Measurements from ENCODE around the gene CHD1.

The CHD1 gene

GRCh38 chr5:98938464-98938863 is 9.7 kb upstream of the CHD1 start:
- TF ChIP-seq CTCF (IDR thresholded peaks at IDR 0.05; ENCODE audit: extremely low read depth, insufficient read depth, missing control alignments): no peak
- no peak for DNase-seq (ENCODE audit: low spot score)
- in situ Hi-C loops (cut with MboI; ENCODE audit: low pct_unique_long_range_greater_than_20kb, low sequenced_read_pairs, unreplicated experiment): no loop called here

GRCh38 chr5:98936948-98937715 is 8.3 kb upstream of the CHD1 start:
- no peak for DNase-seq (ENCODE audit: low spot score)
- in situ Hi-C loops (cut with MboI; ENCODE audit: low pct_unique_long_range_greater_than_20kb, low sequenced_read_pairs, unreplicated experiment): no loop called here
- no peak for TF ChIP-seq CTCF (IDR thresholded peaks at IDR 0.05; ENCODE audit: extremely low read depth, insufficient read depth, missing control alignments)

- no peak for DNase-seq (ENCODE audit: low spot score)
- TF ChIP-seq CTCF (IDR thresholded peaks at IDR 0.05; ENCODE audit: extremely low read depth, insufficient read depth, missing control alignments): no peak
Observed at GRCh38 chr5:98935206-98935605, 6.4 kb upstream of the CHD1 start.

GRCh38 chr5:98934546-98934945 is 5.7 kb upstream of the CHD1 start:
- in situ Hi-C loops (cut with MboI; ENCODE audit: low pct_unique_long_range_greater_than_20kb, low sequenced_read_pairs, unreplicated experiment): no loop called here
- no peak for TF ChIP-seq CTCF (IDR thresholded peaks at IDR 0.05; ENCODE audit: extremely low read depth, insufficient read depth, missing control alignments)
- no peak for DNase-seq (ENCODE audit: low spot score)

More at GRCh38 chr5:98935206-98935605, 6.4 kb upstream of the CHD1 start:
- in situ Hi-C loops (cut with MboI; ENCODE audit: low pct_unique_long_range_greater_than_20kb, low sequenced_read_pairs, unreplicated experiment): no loop called here

- in situ Hi-C loops (cut with MboI; ENCODE audit: low pct_unique_long_range_greater_than_20kb, low sequenced_read_pairs, unreplicated experiment): no loop called here
- no peak for TF ChIP-seq CTCF (IDR thresholded peaks at IDR 0.05; ENCODE audit: extremely low read depth, insufficient read depth, missing control alignments)
- DNase-seq (ENCODE audit: low spot score): peak; percentile 39
Observed at GRCh38 chr5:98933445-98934072, 4.8 kb upstream of the CHD1 start.

GRCh38 chr5:98930972-98931762 is 2.4 kb upstream of the CHD1 start:
- DNase-seq (ENCODE audit: low spot score): no peak
- in situ Hi-C loops (cut with MboI; ENCODE audit: low pct_unique_long_range_greater_than_20kb, low sequenced_read_pairs, unreplicated experiment): no loop called here
- no peak for TF ChIP-seq CTCF (IDR thresholded peaks at IDR 0.05; ENCODE audit: extremely low read depth, insufficient read depth, missing control alignments)
